Kidney (tissue), 14 donors: ENCODE measurements around the gene MED13L. TPM values are rescaled to one million over a fixed set of nuclear protein-coding genes. Genes with fewer than 3 reads are reported as not detected.

Experiments used
- DNase-seq, 5 donors: peaks; one replicate each; pipeline ENCODE4 v3.0.0-alpha.2; 2013 to 2020
- FAIRE-seq: peaks from 2 replicates; lab custom pipeline; 2012; peaks lifted over from hg19 to GRCh38; lab: Jason Lieb, UNC
- H3K27ac ChIP-seq, 2 donors: one replicate each; pipeline ENCODE4 v1.7.0; 2013; ENCODE audit warnings: low read depth in 2 of 2, low read length in 2 of 2, inconsistent platforms in 1 of 2
- H3K27me3 ChIP-seq: one replicate; pipeline ENCODE4 v1.7.1; 2013; ENCODE audit warnings: low read length, inconsistent platforms; ENCODE audit not compliant: control insufficient read depth, insufficient read depth
- H3K36me3 ChIP-seq, 3 donors: one replicate each; pipeline versions ENCODE4 v1.7.0 to v1.7.1; 2013; ENCODE audit warnings: low read length in 3 of 3, control low read depth in 1 of 3, inconsistent platforms in 1 of 3; ENCODE audit not compliant: insufficient read depth in 3 of 3, control insufficient read depth in 2 of 3
- H3K4me1 ChIP-seq, 3 donors: one replicate each; pipeline versions ENCODE4 v1.7.0 to v1.7.1; 2013; ENCODE audit warnings: low read length in 3 of 3, inconsistent platforms in 1 of 3, low read depth in 1 of 3; ENCODE audit not compliant: control insufficient read depth in 2 of 3, insufficient read depth in 2 of 3
- H3K4me3 ChIP-seq, 3 donors: one replicate each; pipeline versions ENCODE4 v1.7.0 to v1.8.1; 2013; ENCODE audit warnings: low read length in 3 of 3, control low read depth in 1 of 3, inconsistent platforms in 1 of 3
- H3K9ac ChIP-seq, 3 donors: one replicate each; pipeline versions ENCODE4 v1.7.0 to v1.7.1; 2013; ENCODE audit warnings: low read length in 3 of 3, control low read depth in 1 of 3, inconsistent platforms in 1 of 3
- H3K9me3 ChIP-seq, 3 donors: one replicate each; pipeline versions ENCODE4 v1.7.0 to v1.7.1; 2013; ENCODE audit warnings: low read length in 3 of 3, control low read depth in 1 of 3, inconsistent platforms in 1 of 3; ENCODE audit not compliant: control insufficient read depth in 2 of 3, insufficient read depth in 1 of 3
- CTCF ChIP-seq: IDR thresholded peaks from 3 replicates; pipeline ENCODE4 v1.5.1; 2012; ENCODE audit warnings: mild to moderate bottlenecking, moderate library complexity, borderline replicate concordance; ENCODE audit not compliant: insufficient read depth; ENCODE audit errors: extremely low read depth
- intact Hi-C: fragments of 100-400 bp; cut with DNase I; formaldehyde crosslinking; loops from one replicate; pipeline ENCODE4 v1.11.1; 2022
- polyA plus RNA-seq: library from polyadenylated mRNA; stranded (reverse); fragments of 350-450 nt; fragmentation: Illumina TruSeq; extraction: RNeasy Lipid Tissue Mini Kit (QIAGEN cat#74804); gene quantifications from one replicate; pipeline ENCODE4 v1.2.3, GENCODE V29; 2014; ENCODE audit warnings: low read depth, low replicate concordance; ENCODE audit not compliant: insufficient read depth
- total RNA-seq: library from RNA; stranded (reverse); fragmentation: NEBNext Ultra II Directional; extraction: Animal tissue kit (Norgen Biotek cat#: 25700); gene quantifications from one replicate; pipeline ENCODE4 v1.2.1, GENCODE V29; 2021
- donor health status: control.
- donor health status: control.
- donor health status: control.
- donor health status: control.
- donor health status: control.
- donor health status: DM: yes; HTN: yes; CAD: no.
- donor health status: Normal renal cell carcinoma (clear cell type).

Gene MED13L
- total and polyA plus RNA-seq, 2 donors from 2014 or later = 7.1 to 153 TPM

DNA sequence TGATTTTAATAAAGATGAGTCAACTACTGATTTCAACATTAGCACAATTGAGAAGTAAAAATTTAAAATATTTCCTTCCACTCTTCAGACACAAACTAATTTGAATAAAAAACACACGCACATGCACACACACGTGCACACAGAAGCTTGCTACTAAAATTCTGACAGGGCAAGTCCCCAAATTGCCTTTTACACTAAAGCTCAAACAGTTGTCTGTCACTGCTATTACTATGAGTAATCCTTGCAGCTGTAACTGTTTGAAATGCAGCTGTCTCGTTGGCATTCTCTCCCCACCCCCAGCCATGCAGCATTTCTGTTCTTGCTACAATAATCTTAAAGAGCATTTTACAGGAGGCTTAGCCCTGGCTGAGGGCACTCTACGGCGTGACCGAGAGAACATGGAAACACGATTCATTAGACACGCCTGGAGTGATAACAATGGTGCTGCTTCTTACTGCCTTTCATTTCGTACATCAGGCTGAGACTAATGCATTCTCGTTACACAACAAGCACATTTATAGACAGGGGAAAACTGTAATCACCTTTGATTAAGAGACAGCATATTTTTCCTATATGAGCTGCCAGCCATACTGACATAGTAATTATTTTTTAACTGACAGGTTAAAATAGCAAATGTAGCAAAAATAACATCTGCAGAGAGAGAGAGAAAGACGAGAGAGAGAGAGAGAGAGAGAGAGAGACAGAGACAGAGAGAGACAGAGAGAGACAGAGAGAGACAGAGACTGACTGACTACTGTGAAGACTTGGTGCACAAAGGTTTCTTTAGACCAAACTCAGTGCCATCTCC, 153.8 kb downstream of the MED13L start:
- DNase-seq = peak in 3 of 5 donors; percentile 44 to 69 (median 60)
- Histone ChIP-seq H3K36me3 (no peaks in the 10 kb centered on the region), H3K27me3 (no peaks in the 10 kb centered on the region), H3K4me1 (peaks cover 0 to 29% (median 17%) of the 10 kb centered on the region in 3 donors), H3K9ac (no peak overlapping the region), H3K27ac (no peak overlapping the region), H3K4me3 (peak overlapping the region in 2 of 3 donors; percentile 3 to 6), H3K9me3 (no peaks in the 10 kb centered on the region)
- intact Hi-C loops = no loop called here
- no peak for TF ChIP-seq CTCF
- FAIRE-seq = no peak

- peaks cover 0 to 26% (median 15%) of the 10 kb centered on the region in 3 donors for H3K4me1 ChIP-seq
- no peak overlapping the region for H3K9ac ChIP-seq
- intact Hi-C loops = no loop called here
- no peaks in the 10 kb centered on the region for H3K9me3 ChIP-seq
- FAIRE-seq = no peak
- H3K27ac ChIP-seq = no peak overlapping the region
- H3K27me3 ChIP-seq = no peaks in the 10 kb centered on the region
- no peak overlapping the region for H3K4me3 ChIP-seq
- TF ChIP-seq CTCF = no peak
- no peaks in the 10 kb centered on the region for H3K36me3 ChIP-seq
- DNase-seq = no peak
These were observed 154.9 kb downstream of the MED13L start for GRCh38 chr12:116122628-116123027.

- TF ChIP-seq CTCF = no peak
- no peaks in the 10 kb centered on the region for H3K9me3 ChIP-seq
- no peak overlapping the region for H3K9ac ChIP-seq
- peak overlapping the region in 1 of 3 donors; percentile 0 for H3K4me3 ChIP-seq
- FAIRE-seq (no peak), DNase-seq (no peak)
- H3K4me1 ChIP-seq = peaks cover 0 to 25% (median 14%) of the 10 kb centered on the region in 3 donors
- no peaks in the 10 kb centered on the region for H3K27me3 ChIP-seq
- no peaks in the 10 kb centered on the region for H3K36me3 ChIP-seq
- no peak overlapping the region for H3K27ac ChIP-seq
- intact Hi-C loops = no loop called here
These were observed 156.0 kb downstream of the MED13L start for GRCh38 chr12:116121453-116121871.
